Kidney (tissue), 14 donors: ENCODE measurements around the gene HIVEP3. TPM values are rescaled to one million over a fixed set of nuclear protein-coding genes. Genes with fewer than 3 reads are reported as not detected.

Experiments
- DNase-seq, 5 donors: peaks; one replicate each; pipeline ENCODE4 v3.0.0-alpha.2; 2013 to 2020
- FAIRE-seq: peaks from 2 replicates; lab custom pipeline; 2012; peaks lifted over from hg19 to GRCh38; lab: Jason Lieb, UNC
- H3K27ac ChIP-seq, 2 donors: one replicate each; pipeline ENCODE4 v1.7.0; 2013; ENCODE audit warnings: low read depth in 2 of 2, low read length in 2 of 2, inconsistent platforms in 1 of 2
- H3K27me3 ChIP-seq: one replicate; pipeline ENCODE4 v1.7.1; 2013; ENCODE audit warnings: low read length, inconsistent platforms; ENCODE audit not compliant: control insufficient read depth, insufficient read depth
- H3K36me3 ChIP-seq, 3 donors: one replicate each; pipeline versions ENCODE4 v1.7.0 to v1.7.1; 2013; ENCODE audit warnings: low read length in 3 of 3, control low read depth in 1 of 3, inconsistent platforms in 1 of 3; ENCODE audit not compliant: insufficient read depth in 3 of 3, control insufficient read depth in 2 of 3
- H3K4me1 ChIP-seq, 3 donors: one replicate each; pipeline versions ENCODE4 v1.7.0 to v1.7.1; 2013; ENCODE audit warnings: low read length in 3 of 3, inconsistent platforms in 1 of 3, low read depth in 1 of 3; ENCODE audit not compliant: control insufficient read depth in 2 of 3, insufficient read depth in 2 of 3
- H3K4me3 ChIP-seq, 3 donors: one replicate each; pipeline versions ENCODE4 v1.7.0 to v1.8.1; 2013; ENCODE audit warnings: low read length in 3 of 3, control low read depth in 1 of 3, inconsistent platforms in 1 of 3
- H3K9ac ChIP-seq, 3 donors: one replicate each; pipeline versions ENCODE4 v1.7.0 to v1.7.1; 2013; ENCODE audit warnings: low read length in 3 of 3, control low read depth in 1 of 3, inconsistent platforms in 1 of 3
- H3K9me3 ChIP-seq, 3 donors: one replicate each; pipeline versions ENCODE4 v1.7.0 to v1.7.1; 2013; ENCODE audit warnings: low read length in 3 of 3, control low read depth in 1 of 3, inconsistent platforms in 1 of 3; ENCODE audit not compliant: control insufficient read depth in 2 of 3, insufficient read depth in 1 of 3
- intact Hi-C: fragments of 100-400 bp; cut with DNase I; formaldehyde crosslinking; loops from one replicate; pipeline ENCODE4 v1.11.1; 2022
- polyA plus RNA-seq: library from polyadenylated mRNA; stranded (reverse); fragments of 350-450 nt; fragmentation: Illumina TruSeq; extraction: RNeasy Lipid Tissue Mini Kit (QIAGEN cat#74804); gene quantifications from one replicate; pipeline ENCODE4 v1.2.3, GENCODE V29; 2014; ENCODE audit warnings: low read depth, low replicate concordance; ENCODE audit not compliant: insufficient read depth
- total RNA-seq: library from RNA; stranded (reverse); fragmentation: NEBNext Ultra II Directional; extraction: Animal tissue kit (Norgen Biotek cat#: 25700); gene quantifications from one replicate; pipeline ENCODE4 v1.2.1, GENCODE V29; 2021
- TF ChIP-seq, protein P1 (sequence below): IDR thresholded peaks from 3 replicates; pipeline ENCODE4 v1.5.1; 2012; ENCODE audit warnings: mild to moderate bottlenecking, moderate library complexity, borderline replicate concordance; ENCODE audit not compliant: insufficient read depth; ENCODE audit errors: extremely low read depth
- donor health status: control.
- donor health status: control.
- donor health status: control.
- donor health status: control.
- donor health status: control.
- donor health status: DM: yes; HTN: yes; CAD: no.
- donor health status: Normal renal cell carcinoma (clear cell type).

The HIVEP3 gene
- total and polyA plus RNA-seq, 2 donors from 2014 or later = 3.5 to 11.0 TPM

DNA sequence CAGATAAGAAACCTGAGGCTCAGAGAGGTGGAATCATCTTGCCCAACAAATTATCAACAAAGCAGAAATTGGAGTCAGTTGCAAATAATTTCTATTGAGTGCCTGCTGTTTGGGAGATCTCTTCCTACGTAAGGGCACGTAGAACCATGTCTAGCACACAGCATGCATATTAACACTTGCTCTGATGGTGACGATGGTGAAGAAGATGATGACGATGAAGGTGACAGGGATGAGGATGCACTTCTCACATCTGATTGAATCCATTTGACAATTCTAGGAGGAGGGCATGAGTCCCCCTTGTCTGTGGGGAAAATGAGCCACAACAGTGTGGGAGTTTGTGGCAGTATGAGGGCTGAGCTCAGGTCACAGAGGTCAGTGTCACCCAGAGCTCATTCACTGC, 183.6 kb downstream of the HIVEP3 start:
- H3K9ac ChIP-seq = no peak overlapping the region
- intact Hi-C loops = no loop called here

DNA sequence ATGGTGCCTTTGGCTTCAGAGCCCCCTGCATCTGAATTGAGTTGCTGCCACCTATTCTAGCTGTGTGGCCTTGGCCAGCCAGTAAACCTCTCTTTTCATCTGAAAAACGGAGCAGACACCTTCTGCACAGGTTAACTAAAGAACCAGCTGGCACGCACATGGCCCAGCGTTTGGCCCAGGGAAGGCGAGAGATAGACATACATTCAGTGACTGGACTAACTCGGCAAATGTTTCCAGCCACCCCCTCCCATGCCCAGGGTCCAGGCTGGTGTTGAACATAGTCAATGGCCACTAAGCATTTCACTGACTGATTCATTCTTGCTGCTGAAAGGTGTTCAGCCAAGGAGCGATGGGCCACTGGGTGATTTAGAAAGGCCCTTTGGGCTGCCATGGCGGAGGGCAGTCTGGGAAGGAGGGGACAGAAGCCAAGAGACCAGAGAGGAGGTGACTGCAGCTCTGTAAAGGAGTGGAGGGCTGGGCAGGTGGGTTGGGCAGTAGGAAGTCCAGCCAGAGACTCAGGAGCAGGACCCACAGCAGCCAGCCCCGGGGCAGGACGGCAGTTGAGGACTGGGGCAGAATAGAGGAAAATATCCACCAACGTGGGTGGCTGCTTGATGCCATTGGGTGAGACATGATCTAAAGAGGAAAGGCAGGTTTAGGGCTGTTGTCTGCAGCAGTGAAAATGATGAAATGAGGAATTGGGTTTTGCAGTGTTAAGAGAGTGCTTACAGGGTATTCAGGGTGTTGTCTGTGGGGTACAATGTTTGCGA, 184.3 kb downstream of the HIVEP3 start:
- FAIRE-seq (no peak), DNase-seq (no peak)
- Histone ChIP-seq H3K27me3 (no peaks in the 10 kb centered on the region), H3K27ac (no peak overlapping the region), H3K9me3 (no peaks in the 10 kb centered on the region), H3K4me3 (no peak overlapping the region), H3K4me1 (peaks cover 0 to 10% (median 2%) of the 10 kb centered on the region in 3 donors), H3K36me3 (no peaks in the 10 kb centered on the region), H3K9ac (no peak overlapping the region)
- intact Hi-C loops = no loop called here
- TF ChIP-seq, protein P1, sequence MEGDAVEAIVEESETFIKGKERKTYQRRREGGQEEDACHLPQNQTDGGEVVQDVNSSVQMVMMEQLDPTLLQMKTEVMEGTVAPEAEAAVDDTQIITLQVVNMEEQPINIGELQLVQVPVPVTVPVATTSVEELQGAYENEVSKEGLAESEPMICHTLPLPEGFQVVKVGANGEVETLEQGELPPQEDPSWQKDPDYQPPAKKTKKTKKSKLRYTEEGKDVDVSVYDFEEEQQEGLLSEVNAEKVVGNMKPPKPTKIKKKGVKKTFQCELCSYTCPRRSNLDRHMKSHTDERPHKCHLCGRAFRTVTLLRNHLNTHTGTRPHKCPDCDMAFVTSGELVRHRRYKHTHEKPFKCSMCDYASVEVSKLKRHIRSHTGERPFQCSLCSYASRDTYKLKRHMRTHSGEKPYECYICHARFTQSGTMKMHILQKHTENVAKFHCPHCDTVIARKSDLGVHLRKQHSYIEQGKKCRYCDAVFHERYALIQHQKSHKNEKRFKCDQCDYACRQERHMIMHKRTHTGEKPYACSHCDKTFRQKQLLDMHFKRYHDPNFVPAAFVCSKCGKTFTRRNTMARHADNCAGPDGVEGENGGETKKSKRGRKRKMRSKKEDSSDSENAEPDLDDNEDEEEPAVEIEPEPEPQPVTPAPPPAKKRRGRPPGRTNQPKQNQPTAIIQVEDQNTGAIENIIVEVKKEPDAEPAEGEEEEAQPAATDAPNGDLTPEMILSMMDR = no peak

More for the DNA sequence above, 183.6 kb downstream of the HIVEP3 start:
- DNase-seq = no peak
- TF ChIP-seq, protein P1 = no peak
- H3K4me1 ChIP-seq = peaks cover 0 to 10% (median 0%) of the 10 kb centered on the region in 3 donors
- no peak overlapping the region for H3K4me3 ChIP-seq
- no peaks in the 10 kb centered on the region for H3K9me3 ChIP-seq
- H3K36me3 ChIP-seq = no peaks in the 10 kb centered on the region
- no peaks in the 10 kb centered on the region for H3K27me3 ChIP-seq
- FAIRE-seq = no peak
- no peak overlapping the region for H3K27ac ChIP-seq

- Histone ChIP-seq H3K9ac (no peak overlapping the region), H3K4me1 (peaks cover 0 to 9% (median 5%) of the 10 kb centered on the region in 3 donors), H3K27ac (no peak overlapping the region), H3K9me3 (no peaks in the 10 kb centered on the region), H3K36me3 (no peaks in the 10 kb centered on the region), H3K27me3 (no peaks in the 10 kb centered on the region), H3K4me3 (no peak overlapping the region)
- no peak for DNase-seq
- no peak for FAIRE-seq
- intact Hi-C loops = no loop called here
- TF ChIP-seq, protein P1 = no peak
Measured at GRCh38 chr1:41733725-41734124, 185.0 kb downstream of the HIVEP3 start.
